Ascending aorta (tissue), 2 donors: ENCODE data around the gene SNX24. TPM values are rescaled to one million over a fixed set of nuclear protein-coding genes. Genes with fewer than 3 reads are reported as not detected.

ENCODE experiments used
- DNase-seq, 2 donors: peaks; one replicate each; pipeline ENCODE4 v3.0.0-alpha.2; 2019; ENCODE audit warnings: low spot score in 2 of 2
- H3K27ac ChIP-seq, 2 donors: fragments of 200-600 bp; sonication (generic); one replicate each; pipeline ENCODE4 v1.5.1; 2016 to 2017; ENCODE audit warnings: mild to moderate bottlenecking in 1 of 2
- H3K27me3 ChIP-seq: fragments of 200-600 bp; sonication (generic); one replicate; pipeline ENCODE4 v1.5.1; 2017
- H3K36me3 ChIP-seq, 2 donors: fragments of 200-600 bp; sonication (generic); one replicate each; pipeline ENCODE4 v1.5.1; 2016
- H3K4me1 ChIP-seq, 2 donors: fragments of 200-600 bp; sonication (generic); one replicate each; pipeline ENCODE4 v1.5.1; 2016 to 2017; ENCODE audit warnings: mild to moderate bottlenecking in 1 of 2
- H3K4me3 ChIP-seq, 2 donors: fragments of 200-600 bp; sonication (generic); one replicate each; pipeline ENCODE4 v1.5.1; 2016 to 2017; ENCODE audit warnings: mild to moderate bottlenecking in 1 of 2
- H3K9me3 ChIP-seq, 2 donors: fragments of 200-600 bp; sonication (generic); one replicate each; pipeline ENCODE4 v1.5.1; 2016
- intact Hi-C: fragments of 100-400 bp; cut with DNase I; formaldehyde crosslinking; loops from one replicate; pipeline ENCODE4 v1.15.1; 2023
- total RNA-seq: library from RNA; depleted of rRNA; stranded (reverse); fragments of >200 nt; gene quantifications from one replicate; pipeline ENCODE4 v1.1.0, GENCODE V29; 2016
- TF ChIP-seq, protein P1 (sequence below), 3 experiments: fragments of 200-600 bp in 2 of 3; fragments of 450-650 bp in 1 of 3; sonication (generic) in 2 of 3; IDR thresholded peaks; one replicate each; pipeline ENCODE4 v1.5.1; 2016 to 2019; ENCODE audit warnings: antibody characterized with exemption in 3 of 3, mild to moderate bottlenecking in 1 of 3, moderate library complexity in 1 of 3

SNX24 gene
- total RNA-seq, 1 donor from 2014 or later = 21.1 TPM

GRCh38 chr5:123012321-123012720, 166.9 kb downstream of the SNX24 start:
- Histone ChIP-seq H3K4me3 (no peak overlapping the region), H3K27ac (no peak overlapping the region), H3K9me3 (no peaks in the 10 kb centered on the region), H3K36me3 (peaks cover 0 to 5% of the 10 kb centered on the region in 2 donors), H3K27me3 (no peaks in the 10 kb centered on the region), H3K4me1 (no peaks in the 10 kb centered on the region)
- TF ChIP-seq, protein P1, sequence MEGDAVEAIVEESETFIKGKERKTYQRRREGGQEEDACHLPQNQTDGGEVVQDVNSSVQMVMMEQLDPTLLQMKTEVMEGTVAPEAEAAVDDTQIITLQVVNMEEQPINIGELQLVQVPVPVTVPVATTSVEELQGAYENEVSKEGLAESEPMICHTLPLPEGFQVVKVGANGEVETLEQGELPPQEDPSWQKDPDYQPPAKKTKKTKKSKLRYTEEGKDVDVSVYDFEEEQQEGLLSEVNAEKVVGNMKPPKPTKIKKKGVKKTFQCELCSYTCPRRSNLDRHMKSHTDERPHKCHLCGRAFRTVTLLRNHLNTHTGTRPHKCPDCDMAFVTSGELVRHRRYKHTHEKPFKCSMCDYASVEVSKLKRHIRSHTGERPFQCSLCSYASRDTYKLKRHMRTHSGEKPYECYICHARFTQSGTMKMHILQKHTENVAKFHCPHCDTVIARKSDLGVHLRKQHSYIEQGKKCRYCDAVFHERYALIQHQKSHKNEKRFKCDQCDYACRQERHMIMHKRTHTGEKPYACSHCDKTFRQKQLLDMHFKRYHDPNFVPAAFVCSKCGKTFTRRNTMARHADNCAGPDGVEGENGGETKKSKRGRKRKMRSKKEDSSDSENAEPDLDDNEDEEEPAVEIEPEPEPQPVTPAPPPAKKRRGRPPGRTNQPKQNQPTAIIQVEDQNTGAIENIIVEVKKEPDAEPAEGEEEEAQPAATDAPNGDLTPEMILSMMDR (IDR thresholded peaks at IDR 0.05) = no peak
- intact Hi-C loops = no loop called here
- DNase-seq = no peak

GRCh38 chr5:123014689-123015088, 169.3 kb downstream of the SNX24 start:
- intact Hi-C loops = no loop called here
- TF ChIP-seq, protein P1 (IDR thresholded peaks at IDR 0.05) = no peak
- H3K27ac ChIP-seq = no peak overlapping the region

DNA sequence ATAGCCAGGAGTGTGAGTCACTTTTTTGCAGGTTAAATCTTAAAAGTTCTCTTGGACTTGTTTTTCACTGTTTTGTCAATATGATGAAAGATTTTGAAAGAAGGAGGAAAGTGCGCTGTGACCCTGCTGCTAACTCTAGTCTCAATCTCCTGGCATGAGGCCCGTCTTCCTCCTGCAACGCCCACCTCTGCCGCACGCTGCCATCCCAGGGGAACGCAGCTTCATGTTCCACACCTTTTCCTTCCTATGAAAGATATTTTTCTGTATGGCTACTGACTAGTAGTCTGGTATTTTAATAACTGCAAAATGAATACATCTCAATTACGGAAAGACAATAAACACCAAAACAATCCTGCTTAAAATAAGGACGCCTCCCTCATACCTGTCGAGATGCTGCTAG, 182.8 kb downstream of the SNX24 start:
- Histone ChIP-seq H3K4me1 (no peaks in the 10 kb centered on the region), H3K27ac (no peak overlapping the region), H3K4me3 (no peak overlapping the region), H3K9me3 (no peaks in the 10 kb centered on the region), H3K27me3 (no peaks in the 10 kb centered on the region), H3K36me3 (peaks cover 15 to 51% of the 10 kb centered on the region in 2 donors)
- intact Hi-C loops = no loop called here
- no peak for DNase-seq
- TF ChIP-seq, protein P1 (IDR thresholded peaks at IDR 0.05) = no peak

More at GRCh38 chr5:123014689-123015088, 169.3 kb downstream of the SNX24 start:
- Histone ChIP-seq H3K9me3 (no peaks in the 10 kb centered on the region), H3K36me3 (no peaks in the 10 kb centered on the region), H3K4me3 (no peak overlapping the region), H3K4me1 (no peaks in the 10 kb centered on the region), H3K27me3 (no peaks in the 10 kb centered on the region)
- no peak for DNase-seq

DNA sequence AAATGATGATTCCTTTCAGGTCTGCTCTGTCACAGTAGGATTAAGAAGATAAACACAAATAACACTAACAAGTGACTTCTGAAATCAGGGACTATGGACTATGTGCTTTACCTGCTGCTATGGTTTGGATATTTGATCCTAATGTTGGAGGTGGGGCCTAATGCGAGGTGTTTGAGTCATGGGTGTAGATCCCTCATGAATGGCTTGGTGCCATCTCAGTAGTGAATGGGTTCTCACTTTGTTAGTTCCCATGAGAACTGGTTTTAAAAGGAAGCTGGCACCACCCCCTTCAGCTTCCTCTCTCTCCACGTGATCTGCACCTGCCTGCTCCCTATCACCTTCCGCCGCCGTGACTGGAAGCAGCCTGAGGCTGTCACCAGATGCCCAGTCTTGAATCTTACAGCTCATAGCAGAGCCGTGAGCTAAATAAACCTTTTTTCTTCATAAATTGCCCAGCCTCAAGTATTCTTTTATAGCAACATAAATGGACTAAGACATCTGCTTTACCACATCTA, 187.8 kb downstream of the SNX24 start:
- H3K27ac ChIP-seq = no peak overlapping the region
- H3K9me3 ChIP-seq = no peaks in the 10 kb centered on the region
- H3K4me1 ChIP-seq = peaks cover 0 to 9% of the 10 kb centered on the region in 2 donors
- peaks cover 0 to 5% of the 10 kb centered on the region in 2 donors for H3K36me3 ChIP-seq
- H3K27me3 ChIP-seq = no peaks in the 10 kb centered on the region
- intact Hi-C loops = no loop called here
- TF ChIP-seq, protein P1 (IDR thresholded peaks at IDR 0.05) = no peak
- DNase-seq = no peak
- no peak overlapping the region for H3K4me3 ChIP-seq

- TF ChIP-seq, protein P1 (IDR thresholded peaks at IDR 0.05) = no peak
- intact Hi-C loops = loop anchor here (5.0 kb wide), 5 partner anchors 122 to 332 kb away; partner anchors contain the start of gene SNX24
- H3K4me1 ChIP-seq = peaks cover 0 to 9% of the 10 kb centered on the region in 2 donors
- peak overlapping the region; percentile 94 to 96 for H3K27ac ChIP-seq
- no peaks in the 10 kb centered on the region for H3K9me3 ChIP-seq
- peak in 1 of 2 donors; percentile 82 for DNase-seq
- H3K4me3 ChIP-seq = peak overlapping the region; percentile 68 to 97
- no peaks in the 10 kb centered on the region for H3K36me3 ChIP-seq
- no peaks in the 10 kb centered on the region for H3K27me3 ChIP-seq
These were observed 190.0 kb downstream of the SNX24 start for GRCh38 chr5:123035360-123035917.
